Skin epidermis (tissue), 12 donors: Measurements from ENCODE around the gene RPN2.
"Not testable (repeated sequence)": the region's sequence is repeated elsewhere in the genome, so short reads cannot be mapped to it uniquely, and the experiment has no call there.

Experiments used
- H3K27ac ChIP-seq, 21 experiments: fragments of 200-600 bp; sonication (generic) in 11 of 21; one replicate each; pipeline ENCODE4 v1.5.0; 2020; ENCODE audit warnings: mild to moderate bottlenecking in 3 of 21, inconsistent platforms in 2 of 21, moderate library complexity in 2 of 21
- H3K4me3 ChIP-seq, 7 experiments: fragments of 200-600 bp; sonication (generic) in 2 of 7; one replicate each; pipeline ENCODE4 v1.5.0; 2020; ENCODE audit warnings: inconsistent platforms in 2 of 7, mild to moderate bottlenecking in 2 of 7, moderate library complexity in 1 of 7

The RPN2 gene

DNA sequence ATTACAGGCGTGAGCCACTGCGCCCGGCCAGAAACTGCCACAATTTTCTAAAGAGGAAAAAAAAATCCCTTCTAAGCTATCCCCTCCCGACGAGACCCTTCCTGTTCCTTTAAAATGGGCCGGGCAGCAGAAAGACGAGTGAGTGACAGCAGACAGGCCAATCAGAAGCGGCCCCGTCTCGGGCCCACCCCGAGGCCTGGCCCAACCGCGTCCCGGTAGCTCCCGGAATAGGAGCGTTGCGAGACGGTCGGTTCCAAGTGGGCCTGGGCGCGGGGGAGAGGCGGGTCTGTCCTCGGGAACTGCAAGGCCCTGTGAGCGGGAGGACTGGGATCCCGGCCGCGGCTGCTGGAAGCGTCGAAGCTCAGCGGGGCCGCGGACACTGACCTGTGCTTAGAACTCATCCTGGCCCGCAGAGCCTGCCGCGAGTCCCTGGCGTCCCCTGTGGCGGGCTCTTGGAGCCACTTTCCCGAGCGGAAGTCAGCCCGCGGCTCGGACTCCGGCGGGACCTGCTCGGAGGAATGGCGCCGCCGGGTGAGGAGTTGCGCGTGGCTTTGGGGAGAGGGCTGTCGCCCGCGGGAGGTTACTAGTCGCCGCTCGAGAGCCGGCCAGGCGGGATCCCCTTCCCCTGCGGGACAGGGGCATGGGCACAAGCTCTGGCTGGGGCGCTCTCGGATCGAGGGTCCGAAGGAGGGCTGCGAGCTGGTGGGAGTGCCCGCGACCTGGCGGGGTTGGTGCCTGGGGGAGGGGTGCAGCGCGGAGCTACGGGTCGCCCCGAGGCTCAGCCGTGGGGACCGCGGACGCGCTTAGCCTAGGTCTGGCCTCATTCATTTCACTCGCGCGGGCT is at the start of gene RPN2, which contains the start of gene MROH8:
Gene RPN2, plus strand, starts transcription at position 492 of the 844 bp plus-strand sequence. Its CDS starts 27 bp downstream, at position 519.
Gene MROH8, minus strand, starts transcription at position 710 of the 844 bp plus-strand sequence.
- Histone ChIP-seq H3K27ac (peak within 1 kb of the TSS; percentile 95 to 100 (median 99)), H3K4me3 (peak within 1 kb of the TSS; percentile 77 to 95 (median 88))

DNA sequence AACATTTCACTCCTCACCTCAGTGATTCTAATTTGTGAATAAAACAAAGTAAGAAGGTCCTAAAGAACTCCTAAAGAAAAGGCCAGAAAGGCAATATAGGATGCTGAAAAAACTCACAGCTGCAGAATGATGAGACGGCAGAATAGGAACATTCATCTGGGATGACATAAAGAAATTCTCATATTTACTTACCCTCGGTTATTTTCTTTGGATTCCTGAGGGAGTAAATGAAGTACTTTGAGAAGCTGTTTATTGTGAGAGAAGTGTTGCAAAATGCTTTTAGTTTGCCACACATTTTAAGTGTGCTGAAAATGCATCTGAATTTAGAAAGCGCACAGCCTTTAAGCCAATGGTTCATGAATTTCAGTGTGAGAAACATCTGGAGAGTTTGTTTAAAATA is 47.6 kb upstream of the RPN2 start:
- no peak overlapping the region for H3K4me3 ChIP-seq
- H3K27ac ChIP-seq, result no peak overlapping the region

DNA sequence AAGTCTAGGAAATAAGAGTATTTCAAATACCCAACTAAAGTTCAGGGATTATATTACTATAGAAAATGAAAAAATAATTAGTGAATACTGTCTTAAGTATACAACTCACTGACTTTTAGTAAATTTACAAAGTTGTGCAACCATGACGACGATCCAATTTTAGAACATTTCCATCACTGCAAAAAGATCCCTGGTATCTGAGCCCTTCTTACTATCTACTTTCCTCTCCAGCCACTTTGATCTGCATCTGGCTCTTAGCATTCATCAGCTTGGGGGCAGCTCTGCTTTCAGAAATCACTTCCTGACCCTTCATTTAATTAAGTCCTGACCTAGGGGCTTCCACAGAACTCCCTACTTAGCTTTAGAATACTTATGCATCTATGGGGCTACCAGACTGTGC is 45.2 kb upstream of the RPN2 start:
- Histone ChIP-seq H3K27ac (no peak overlapping the region), H3K4me3 (no peak overlapping the region)

GRCh38 chr20:37137547-37137946 is 41.6 kb upstream of the RPN2 start:
- Histone ChIP-seq H3K27ac (no peak overlapping the region), H3K4me3 (no peak overlapping the region)

- Histone ChIP-seq H3K4me3 (no peak overlapping the region), H3K27ac (no peak overlapping the region)
These were observed 36.4 kb upstream of the RPN2 start for GRCh38 chr20:37142708-37143107.

DNA sequence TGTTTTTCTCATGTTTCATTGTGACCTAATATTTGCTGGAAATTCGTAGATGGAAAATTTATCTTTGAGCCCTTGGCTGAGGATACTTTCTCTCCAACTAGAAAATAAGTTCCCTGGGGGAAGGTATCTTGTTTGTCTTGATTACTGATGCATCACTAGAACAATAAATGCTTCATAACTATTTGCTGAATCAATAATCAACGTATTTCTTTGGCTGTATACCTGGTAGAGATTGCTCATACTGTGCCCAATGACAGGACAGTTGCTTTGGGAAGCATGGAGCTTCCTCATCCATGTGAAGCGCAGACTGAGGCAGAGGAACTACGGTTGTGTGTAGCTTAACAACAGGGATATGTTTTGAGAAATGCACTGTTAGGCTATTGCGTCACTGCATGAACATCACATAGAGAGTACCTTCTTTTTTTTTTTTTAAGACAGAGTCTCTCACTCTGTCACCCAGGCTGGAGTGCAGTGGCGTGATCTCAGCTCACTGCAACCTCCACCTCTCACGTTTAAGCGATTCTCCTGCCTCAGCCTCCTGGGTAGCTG is 34.2 kb upstream of the RPN2 start:
- Histone ChIP-seq H3K4me3 (no peak overlapping the region), H3K27ac (no peak overlapping the region)

- no peak overlapping the region for H3K27ac ChIP-seq
These were observed 31.9 kb upstream of the RPN2 start for GRCh38 chr20:37147250-37147649.

GRCh38 chr20:37150864-37151263 is 28.3 kb upstream of the RPN2 start:
- H3K4me3 ChIP-seq, H3K27ac ChIP-seq: not testable (repeated sequence)

More at GRCh38 chr20:37147250-37147649, 31.9 kb upstream of the RPN2 start:
- H3K4me3 ChIP-seq, result no peak overlapping the region

DNA sequence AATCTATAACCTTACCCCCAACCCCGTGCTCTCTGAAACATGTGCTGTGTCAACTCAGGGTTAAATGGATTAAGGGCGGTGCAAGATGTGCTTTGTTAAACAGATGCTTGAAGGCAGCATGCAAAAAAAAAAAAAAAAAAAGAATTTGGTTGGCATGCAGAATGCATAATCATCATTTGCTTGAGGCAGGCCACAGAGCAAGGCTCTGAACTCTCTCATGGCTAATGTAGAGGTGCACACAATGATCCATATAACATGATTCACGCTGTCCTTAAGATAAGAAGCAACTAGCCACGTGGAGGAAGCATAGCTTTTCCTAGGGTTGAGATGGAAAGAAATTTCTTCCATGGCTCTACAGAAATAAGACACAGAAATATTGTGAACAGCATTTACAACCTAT is 27.6 kb upstream of the RPN2 start:
- no peak overlapping the region for H3K4me3 ChIP-seq
- H3K27ac ChIP-seq, result no peak overlapping the region

GRCh38 chr20:37152284-37152683 is 26.8 kb upstream of the RPN2 start:
- Histone ChIP-seq H3K27ac (no peak overlapping the region), H3K4me3 (no peak overlapping the region)

DNA sequence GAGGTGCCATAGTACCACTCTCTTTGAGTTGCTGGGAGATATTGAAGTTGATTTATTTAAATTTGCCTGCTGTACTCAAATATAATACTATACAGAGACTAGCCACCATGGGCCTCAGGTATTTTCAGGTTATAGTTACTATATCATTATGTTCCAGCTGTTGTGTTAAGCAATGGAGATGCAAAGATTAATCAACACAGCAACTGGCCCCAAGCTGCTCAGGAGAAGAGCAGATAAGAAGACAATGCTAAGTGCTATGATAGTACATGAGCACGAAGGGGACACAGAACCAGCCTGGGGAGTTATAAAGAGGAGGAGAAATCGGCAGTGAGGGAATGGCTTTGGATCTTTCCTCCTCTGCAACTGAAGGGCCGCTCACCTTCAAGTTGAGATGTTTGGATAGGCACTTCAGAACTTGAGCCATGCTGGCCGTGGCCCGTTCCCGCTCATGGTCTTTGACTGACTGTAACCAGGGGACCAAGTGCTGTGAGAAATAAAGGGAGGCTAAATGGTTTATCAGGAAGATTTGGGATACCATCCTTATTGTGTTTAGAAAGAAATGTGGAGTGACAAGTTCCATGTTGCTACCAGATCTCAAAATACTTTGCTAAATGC is 24.3 kb upstream of the RPN2 start:
- Histone ChIP-seq H3K4me3 (no peak overlapping the region), H3K27ac (no peak overlapping the region)

- Histone ChIP-seq H3K27ac (no peak overlapping the region), H3K4me3 (no peak overlapping the region)
These were observed 23.1 kb upstream of the RPN2 start for GRCh38 chr20:37155987-37156386.

DNA sequence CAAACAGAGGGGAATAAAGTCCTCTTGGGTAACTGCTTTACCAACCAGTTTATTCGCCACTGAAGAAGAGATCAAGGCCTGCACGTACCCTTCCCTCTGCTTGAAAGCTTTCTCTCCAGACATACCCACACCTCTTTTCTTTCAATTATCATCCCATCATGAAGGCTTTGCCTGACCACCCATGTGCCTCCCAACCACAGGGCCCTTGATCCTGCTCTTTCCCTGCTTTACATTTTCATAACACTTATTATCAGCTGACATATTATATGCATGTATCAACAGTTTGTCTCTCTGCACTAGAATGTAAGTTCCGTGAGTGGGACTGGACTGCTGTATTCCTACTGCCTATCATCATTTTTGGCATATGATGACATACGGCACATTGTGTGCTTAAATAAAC is 20.9 kb upstream of the RPN2 start:
- no peak overlapping the region for H3K4me3 ChIP-seq
- H3K27ac ChIP-seq, result no peak overlapping the region

- H3K27ac ChIP-seq, result no peak overlapping the region
- H3K4me3 ChIP-seq, result no peak overlapping the region
These were observed 18.4 kb upstream of the RPN2 start for GRCh38 chr20:37160683-37161082.

- Histone ChIP-seq H3K27ac (no peak overlapping the region), H3K4me3 (no peak overlapping the region)
These were observed 17.1 kb upstream of the RPN2 start for GRCh38 chr20:37161830-37162549.

GRCh38 chr20:37162646-37163045 is 16.5 kb upstream of the RPN2 start:
- no peak overlapping the region for H3K4me3 ChIP-seq

DNA sequence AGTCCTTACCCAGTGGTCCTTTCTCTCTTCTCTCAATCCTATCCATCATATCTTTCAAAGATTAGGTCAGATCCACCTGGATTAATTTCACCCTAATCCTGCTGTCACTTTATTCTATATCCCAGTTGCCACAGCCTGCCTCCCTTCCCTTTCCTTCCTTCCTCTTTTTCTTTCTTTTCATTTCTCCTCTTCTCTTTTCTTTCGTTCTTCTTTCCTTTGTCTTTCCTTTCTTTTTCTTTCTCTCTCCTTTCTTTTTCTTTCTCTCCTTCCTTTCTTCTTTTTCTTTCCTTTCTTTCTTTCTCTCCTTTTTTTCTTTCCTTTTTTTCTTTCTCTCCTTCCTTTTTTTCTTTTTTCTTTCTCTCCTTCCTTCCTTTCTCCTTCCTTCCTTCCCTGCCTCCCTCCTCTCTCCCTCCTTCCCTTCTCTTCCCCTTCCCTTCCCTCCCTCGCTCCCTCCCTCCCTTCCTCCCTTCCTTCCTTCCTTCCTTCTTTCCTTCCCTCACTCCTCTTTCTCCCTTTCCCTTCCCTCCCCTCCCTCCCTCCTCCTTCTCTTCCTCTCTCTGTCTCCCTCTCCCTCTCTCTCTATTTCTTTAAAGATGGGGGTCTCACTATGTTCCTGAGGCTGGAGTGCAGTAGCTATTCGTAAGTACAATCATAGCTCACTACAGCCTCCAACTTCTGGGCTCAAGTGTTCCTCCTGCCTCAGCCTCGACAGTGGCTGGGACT is 15.1 kb upstream of the RPN2 start:
- Histone ChIP-seq H3K4me3 (no peak overlapping the region), H3K27ac (no peak overlapping the region)

More at GRCh38 chr20:37162646-37163045, 16.5 kb upstream of the RPN2 start:
- H3K27ac ChIP-seq, result no peak overlapping the region

GRCh38 chr20:37165031-37165430 is 14.1 kb upstream of the RPN2 start:
- Histone ChIP-seq H3K4me3 (no peak overlapping the region), H3K27ac (no peak overlapping the region)

- H3K4me3 ChIP-seq, result no peak overlapping the region
- no peak overlapping the region for H3K27ac ChIP-seq
These were observed 12.3 kb upstream of the RPN2 start for GRCh38 chr20:37166867-37167266.

DNA sequence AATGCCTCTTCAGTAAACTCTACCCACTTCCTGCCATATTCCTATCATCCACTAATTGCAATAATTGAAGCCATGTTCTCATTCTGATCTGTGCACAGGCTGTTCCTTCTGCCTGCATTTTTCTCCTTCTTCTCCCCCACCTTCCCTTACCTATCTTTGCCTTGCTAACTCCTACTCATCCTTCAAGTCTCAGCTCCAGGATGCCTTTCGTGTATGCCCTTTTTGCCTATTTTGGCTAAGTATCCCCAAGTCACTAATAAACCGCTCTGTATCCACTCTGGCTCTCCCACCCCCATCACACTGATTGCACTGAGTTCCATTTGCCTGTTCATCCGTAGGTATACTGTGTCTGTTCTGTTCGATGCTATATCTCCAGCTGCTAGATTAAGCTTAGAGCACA is 6.3 kb upstream of the RPN2 start:
- H3K4me3 ChIP-seq, result no peak overlapping the region
- no peak overlapping the region for H3K27ac ChIP-seq
